Kidney (tissue), 14 donors: ENCODE results near the gene SLC45A2. TPM values are rescaled to one million over a fixed set of nuclear protein-coding genes. Genes with fewer than 3 reads are reported as not detected.

ENCODE experiments used
- DNase-seq, 5 donors: peaks; one replicate each; pipeline ENCODE4 v3.0.0-alpha.2; 2013 to 2020
- FAIRE-seq: peaks from 2 replicates; lab custom pipeline; 2012; peaks lifted over from hg19 to GRCh38; lab: Jason Lieb, UNC
- H3K27ac ChIP-seq, 2 donors: one replicate each; pipeline ENCODE4 v1.7.0; 2013; ENCODE audit warnings: low read depth in 2 of 2, low read length in 2 of 2, inconsistent platforms in 1 of 2
- H3K27me3 ChIP-seq: one replicate; pipeline ENCODE4 v1.7.1; 2013; ENCODE audit warnings: low read length, inconsistent platforms; ENCODE audit not compliant: control insufficient read depth, insufficient read depth
- H3K36me3 ChIP-seq, 3 donors: one replicate each; pipeline versions ENCODE4 v1.7.0 to v1.7.1; 2013; ENCODE audit warnings: low read length in 3 of 3, control low read depth in 1 of 3, inconsistent platforms in 1 of 3; ENCODE audit not compliant: insufficient read depth in 3 of 3, control insufficient read depth in 2 of 3
- H3K4me1 ChIP-seq, 3 donors: one replicate each; pipeline versions ENCODE4 v1.7.0 to v1.7.1; 2013; ENCODE audit warnings: low read length in 3 of 3, inconsistent platforms in 1 of 3, low read depth in 1 of 3; ENCODE audit not compliant: control insufficient read depth in 2 of 3, insufficient read depth in 2 of 3
- H3K4me3 ChIP-seq, 3 donors: one replicate each; pipeline versions ENCODE4 v1.7.0 to v1.8.1; 2013; ENCODE audit warnings: low read length in 3 of 3, control low read depth in 1 of 3, inconsistent platforms in 1 of 3
- H3K9ac ChIP-seq, 3 donors: one replicate each; pipeline versions ENCODE4 v1.7.0 to v1.7.1; 2013; ENCODE audit warnings: low read length in 3 of 3, control low read depth in 1 of 3, inconsistent platforms in 1 of 3
- H3K9me3 ChIP-seq, 3 donors: one replicate each; pipeline versions ENCODE4 v1.7.0 to v1.7.1; 2013; ENCODE audit warnings: low read length in 3 of 3, control low read depth in 1 of 3, inconsistent platforms in 1 of 3; ENCODE audit not compliant: control insufficient read depth in 2 of 3, insufficient read depth in 1 of 3
- intact Hi-C: fragments of 100-400 bp; cut with DNase I; formaldehyde crosslinking; loops from one replicate; pipeline ENCODE4 v1.11.1; 2022
- polyA plus RNA-seq: library from polyadenylated mRNA; stranded (reverse); fragments of 350-450 nt; fragmentation: Illumina TruSeq; extraction: RNeasy Lipid Tissue Mini Kit (QIAGEN cat#74804); gene quantifications from one replicate; pipeline ENCODE4 v1.2.3, GENCODE V29; 2014; ENCODE audit warnings: low read depth, low replicate concordance; ENCODE audit not compliant: insufficient read depth
- total RNA-seq: library from RNA; stranded (reverse); fragmentation: NEBNext Ultra II Directional; extraction: Animal tissue kit (Norgen Biotek cat#: 25700); gene quantifications from one replicate; pipeline ENCODE4 v1.2.1, GENCODE V29; 2021
- TF ChIP-seq, protein P1 (sequence below): IDR thresholded peaks from 3 replicates; pipeline ENCODE4 v1.5.1; 2012; ENCODE audit warnings: mild to moderate bottlenecking, moderate library complexity, borderline replicate concordance; ENCODE audit not compliant: insufficient read depth; ENCODE audit errors: extremely low read depth
- donor health status: control.
- donor health status: control.
- donor health status: control.
- donor health status: control.
- donor health status: control.
- donor health status: DM: yes; HTN: yes; CAD: no.
- donor health status: Normal renal cell carcinoma (clear cell type).

Gene SLC45A2
- total and polyA plus RNA-seq, 2 donors from 2014 or later, result 0.22 TPM

DNA sequence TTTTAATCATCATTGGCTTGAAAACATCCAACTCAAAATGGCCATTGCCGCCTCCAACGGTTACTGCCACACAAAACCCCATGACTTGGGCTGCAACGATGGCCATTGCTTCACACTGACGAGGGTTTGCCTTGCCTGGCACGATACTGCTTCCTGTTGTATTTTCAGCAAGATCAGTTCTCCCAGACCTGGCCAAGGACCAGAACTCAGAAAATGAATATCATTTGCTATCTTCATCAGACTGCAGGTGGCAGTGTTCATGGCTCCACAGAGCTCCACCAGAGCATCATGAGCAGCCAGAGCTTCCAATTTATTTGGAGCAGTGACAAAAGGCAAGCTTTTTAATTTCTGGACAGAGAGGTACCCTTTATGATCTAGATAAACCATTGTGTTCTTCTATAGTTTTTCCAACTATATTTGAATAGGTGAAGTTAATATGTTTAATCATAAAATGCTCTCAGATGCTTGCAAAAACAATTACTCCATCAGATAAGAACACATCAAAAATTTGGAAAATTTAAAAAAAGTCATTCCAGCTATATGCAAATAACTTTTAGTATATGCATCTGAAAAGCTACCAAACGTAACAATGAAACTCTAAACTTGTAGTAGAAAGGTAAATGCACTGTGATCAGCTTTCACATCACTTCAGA is 13.0 kb upstream of the SLC45A2 start:
- Histone ChIP-seq H3K36me3 (peaks cover 2 to 21% (median 17%) of the 10 kb centered on the region in 3 donors), H3K4me3 (no peak overlapping the region), H3K4me1 (peaks cover 0 to 11% (median 8%) of the 10 kb centered on the region in 3 donors), H3K9ac (no peak overlapping the region), H3K27ac (no peak overlapping the region), H3K9me3 (no peaks in the 10 kb centered on the region), H3K27me3 (no peaks in the 10 kb centered on the region)
- DNase-seq (peak in 4 of 5 donors; percentile 32 to 82 (median 67)), FAIRE-seq (peak; percentile 21)
- TF ChIP-seq, protein P1, sequence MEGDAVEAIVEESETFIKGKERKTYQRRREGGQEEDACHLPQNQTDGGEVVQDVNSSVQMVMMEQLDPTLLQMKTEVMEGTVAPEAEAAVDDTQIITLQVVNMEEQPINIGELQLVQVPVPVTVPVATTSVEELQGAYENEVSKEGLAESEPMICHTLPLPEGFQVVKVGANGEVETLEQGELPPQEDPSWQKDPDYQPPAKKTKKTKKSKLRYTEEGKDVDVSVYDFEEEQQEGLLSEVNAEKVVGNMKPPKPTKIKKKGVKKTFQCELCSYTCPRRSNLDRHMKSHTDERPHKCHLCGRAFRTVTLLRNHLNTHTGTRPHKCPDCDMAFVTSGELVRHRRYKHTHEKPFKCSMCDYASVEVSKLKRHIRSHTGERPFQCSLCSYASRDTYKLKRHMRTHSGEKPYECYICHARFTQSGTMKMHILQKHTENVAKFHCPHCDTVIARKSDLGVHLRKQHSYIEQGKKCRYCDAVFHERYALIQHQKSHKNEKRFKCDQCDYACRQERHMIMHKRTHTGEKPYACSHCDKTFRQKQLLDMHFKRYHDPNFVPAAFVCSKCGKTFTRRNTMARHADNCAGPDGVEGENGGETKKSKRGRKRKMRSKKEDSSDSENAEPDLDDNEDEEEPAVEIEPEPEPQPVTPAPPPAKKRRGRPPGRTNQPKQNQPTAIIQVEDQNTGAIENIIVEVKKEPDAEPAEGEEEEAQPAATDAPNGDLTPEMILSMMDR, result peak; percentile 70
- intact Hi-C loops, result no loop called here

DNA sequence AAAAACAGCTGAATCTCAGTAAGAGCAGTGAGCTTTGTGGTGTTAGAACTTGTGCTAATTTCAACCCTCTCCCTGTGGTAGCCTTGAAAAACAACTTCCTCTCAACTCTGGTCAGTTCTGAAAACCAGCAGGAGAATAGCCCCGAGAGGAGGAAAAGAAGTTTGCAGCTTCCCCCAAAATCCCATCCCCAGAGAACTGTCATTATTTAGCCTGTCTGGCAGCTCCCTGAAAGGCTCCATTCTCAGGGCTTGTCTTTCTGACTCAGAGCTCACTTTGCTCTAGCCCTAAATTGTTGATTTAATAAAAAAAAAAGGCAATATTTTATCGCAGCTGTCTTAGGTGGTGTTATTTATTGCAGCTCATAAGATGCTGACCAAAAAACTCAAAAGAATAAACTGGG is 11.4 kb upstream of the SLC45A2 start:
- TF ChIP-seq, protein P1, result no peak
- no peak overlapping the region for H3K4me3 ChIP-seq
- H3K27ac ChIP-seq, result no peak overlapping the region
- intact Hi-C loops, result no loop called here
- no peaks in the 10 kb centered on the region for H3K9me3 ChIP-seq
- H3K9ac ChIP-seq, result no peak overlapping the region
- FAIRE-seq, result no peak
- H3K27me3 ChIP-seq, result no peaks in the 10 kb centered on the region
- peaks cover 0 to 5% (median 5%) of the 10 kb centered on the region in 3 donors for H3K4me1 ChIP-seq
- peak in 1 of 5 donors; percentile 26 for DNase-seq
- peaks cover under 1 to 21% (median 18%) of the 10 kb centered on the region in 3 donors for H3K36me3 ChIP-seq

DNA sequence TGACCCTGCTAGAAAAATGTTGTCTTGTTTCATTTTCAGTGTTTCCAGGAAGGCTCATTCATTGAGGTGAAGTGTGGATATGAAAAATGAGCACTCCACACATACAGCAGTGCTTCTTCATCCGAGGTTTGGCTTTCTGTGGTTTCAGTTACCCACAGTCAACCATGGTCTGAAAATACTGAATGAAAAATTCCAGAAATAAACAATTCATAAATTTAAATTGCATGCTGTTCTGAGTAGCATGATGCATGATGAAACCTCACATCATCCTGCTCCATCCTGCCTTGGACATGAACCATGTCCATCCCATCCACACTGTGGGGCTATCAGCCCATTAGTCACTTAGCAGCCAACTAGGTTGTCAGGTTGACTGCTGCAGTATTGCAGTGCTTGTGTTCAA is 10.4 kb upstream of the SLC45A2 start:
- no peak overlapping the region for H3K9ac ChIP-seq
- peaks cover 0 to 5% (median 5%) of the 10 kb centered on the region in 3 donors for H3K4me1 ChIP-seq
- intact Hi-C loops, result no loop called here
- no peak overlapping the region for H3K4me3 ChIP-seq
- FAIRE-seq, result no peak
- H3K36me3 ChIP-seq, result peaks cover 0 to 22% (median 15%) of the 10 kb centered on the region in 3 donors
- TF ChIP-seq, protein P1, result peak; percentile 8
- H3K27ac ChIP-seq, result no peak overlapping the region
- H3K9me3 ChIP-seq, result no peaks in the 10 kb centered on the region
- DNase-seq, result no peak
- no peaks in the 10 kb centered on the region for H3K27me3 ChIP-seq
